Measurements from ENCODE around the gene PELI3. TPM values are rescaled to one million over a fixed set of nuclear protein-coding genes. Genes with fewer than 3 reads are reported as not detected.

PELI3 gene
- polyA plus RNA-seq, 1 experiment, result 8.0 TPM

DNA sequence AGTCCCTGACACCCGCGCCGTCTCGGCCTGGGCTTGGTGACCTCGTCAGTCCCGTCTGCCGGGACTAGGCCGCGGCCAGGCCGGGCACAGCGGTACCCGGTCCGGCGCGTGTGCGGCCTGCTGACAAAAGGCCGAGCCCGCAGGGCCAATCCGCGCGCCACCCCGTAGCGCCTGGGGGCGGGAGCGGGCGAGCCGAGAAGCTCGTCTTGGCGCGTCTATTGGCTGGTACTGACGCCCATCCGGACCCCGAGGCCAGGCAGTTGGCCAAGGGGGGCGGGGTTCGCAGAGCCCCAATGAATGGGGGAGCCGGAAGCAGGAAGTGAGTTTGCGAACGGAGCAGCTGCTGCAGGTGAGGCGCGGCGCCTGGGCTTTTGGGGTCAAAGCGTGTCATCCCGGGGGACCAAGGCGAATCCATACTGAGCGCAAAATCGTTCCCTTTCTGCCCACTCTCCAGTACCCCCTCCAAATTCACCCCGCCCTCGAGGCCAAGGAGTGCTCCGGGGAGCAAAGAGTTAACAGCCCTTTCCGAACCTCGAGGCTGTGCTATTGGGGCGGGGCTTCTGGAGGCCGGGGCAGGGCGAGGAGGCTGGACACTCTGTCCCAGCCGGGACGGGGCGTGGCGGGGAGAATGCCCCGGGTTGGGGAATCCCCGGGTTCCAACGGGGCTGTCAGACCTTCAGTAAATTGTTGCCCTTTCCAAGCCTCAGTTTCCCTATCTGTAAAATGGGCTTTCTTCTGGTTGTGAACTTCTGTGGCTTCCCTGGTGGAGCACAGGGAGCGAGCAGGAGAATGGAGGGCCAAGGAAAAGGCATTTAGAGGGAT, 13.6 kb downstream of the PELI3 start, which contains the start of gene DPP3:
Gene DPP3 (plus strand): TSS at position 318 of the 822 bp plus-strand sequence. CDS start 1,767 bp downstream, outside the sequence.
- H3K4me3 ChIP-seq (ENCODE audit: low read depth, low read length), result peak within 1 kb of the TSS; percentile 69
- DNase-seq (ENCODE audit: low read depth), result peak; percentile 77
- H3K27me3 ChIP-seq (ENCODE audit: control insufficient read depth, insufficient read depth, low read length), result no peaks in the 10 kb centered on the region
- TF ChIP-seq, protein P1, sequence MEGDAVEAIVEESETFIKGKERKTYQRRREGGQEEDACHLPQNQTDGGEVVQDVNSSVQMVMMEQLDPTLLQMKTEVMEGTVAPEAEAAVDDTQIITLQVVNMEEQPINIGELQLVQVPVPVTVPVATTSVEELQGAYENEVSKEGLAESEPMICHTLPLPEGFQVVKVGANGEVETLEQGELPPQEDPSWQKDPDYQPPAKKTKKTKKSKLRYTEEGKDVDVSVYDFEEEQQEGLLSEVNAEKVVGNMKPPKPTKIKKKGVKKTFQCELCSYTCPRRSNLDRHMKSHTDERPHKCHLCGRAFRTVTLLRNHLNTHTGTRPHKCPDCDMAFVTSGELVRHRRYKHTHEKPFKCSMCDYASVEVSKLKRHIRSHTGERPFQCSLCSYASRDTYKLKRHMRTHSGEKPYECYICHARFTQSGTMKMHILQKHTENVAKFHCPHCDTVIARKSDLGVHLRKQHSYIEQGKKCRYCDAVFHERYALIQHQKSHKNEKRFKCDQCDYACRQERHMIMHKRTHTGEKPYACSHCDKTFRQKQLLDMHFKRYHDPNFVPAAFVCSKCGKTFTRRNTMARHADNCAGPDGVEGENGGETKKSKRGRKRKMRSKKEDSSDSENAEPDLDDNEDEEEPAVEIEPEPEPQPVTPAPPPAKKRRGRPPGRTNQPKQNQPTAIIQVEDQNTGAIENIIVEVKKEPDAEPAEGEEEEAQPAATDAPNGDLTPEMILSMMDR (IDR thresholded peaks at IDR 0.05; ENCODE audit: insufficient read depth, low read depth, low read length), result no peak
- CTCF ChIA-PET, result interaction anchor here (0.6 to 2.8 kb wide), 8 partner anchors 10 to 198 kb away, joined by 3 to 18 read pairs (median 4); partner anchors contain the start of genes PELI3 and RBM4B
- POLR2A ChIA-PET, result interaction anchor here (0.6 to 0.7 kb wide), 2 partner anchors 14 to 59 kb away, joined by 3 to 7 read pairs; partner anchors contain the start of gene PELI3
- peaks cover 1% of the 10 kb centered on the region for H3K36me3 ChIP-seq (ENCODE audit: control insufficient read depth, insufficient read depth, low read length)

DNA sequence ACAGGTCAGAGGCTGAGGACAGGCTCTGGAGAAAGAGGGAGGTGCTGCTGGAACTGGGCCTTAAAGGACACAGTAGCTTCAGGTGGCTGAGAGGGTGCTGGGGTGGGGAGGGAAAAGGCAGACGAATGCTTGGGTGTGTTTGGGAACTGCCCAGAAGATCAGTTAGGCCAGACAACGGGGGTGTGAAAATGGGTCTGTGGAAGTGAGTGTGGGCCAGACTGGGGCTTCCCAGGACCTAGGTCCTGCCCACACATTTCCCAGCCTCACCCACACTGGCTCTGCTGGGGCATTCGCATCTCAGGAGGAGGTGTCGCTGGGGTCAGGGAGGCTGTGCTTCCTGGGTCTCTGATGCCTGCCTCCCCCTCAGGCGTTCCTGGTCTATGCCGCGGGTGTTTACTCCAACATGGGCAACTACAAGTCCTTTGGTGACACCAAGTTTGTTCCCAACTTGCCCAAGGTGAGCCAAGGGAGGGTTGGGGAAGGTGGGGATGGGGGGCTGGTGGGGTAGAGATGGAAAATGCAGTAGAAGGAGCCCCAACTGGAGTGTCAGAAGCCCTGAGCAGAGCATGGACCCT, 18.2 kb downstream of the PELI3 start:
- Histone ChIP-seq H3K4me3 (ENCODE audit: low read depth, low read length) (no peak overlapping the region), H3K36me3 (ENCODE audit: control insufficient read depth, insufficient read depth, low read length) (peaks cover 8% of the 10 kb centered on the region), H3K27me3 (ENCODE audit: control insufficient read depth, insufficient read depth, low read length) (no peaks in the 10 kb centered on the region)
- TF ChIP-seq, protein P1 (IDR thresholded peaks at IDR 0.05; ENCODE audit: insufficient read depth, low read depth, low read length), result no peak
- no peak for DNase-seq (ENCODE audit: low read depth)
- ChIA-PET POLR2A (no interaction called here), CTCF (no interaction called here)

- Histone ChIP-seq H3K4me3 (ENCODE audit: low read depth, low read length) (no peak overlapping the region), H3K36me3 (ENCODE audit: control insufficient read depth, insufficient read depth, low read length) (peaks cover 20% of the 10 kb centered on the region), H3K27me3 (ENCODE audit: control insufficient read depth, insufficient read depth, low read length) (no peaks in the 10 kb centered on the region)
- TF ChIP-seq, protein P1 (IDR thresholded peaks at IDR 0.05; ENCODE audit: insufficient read depth, low read depth, low read length), result no peak
- ChIA-PET CTCF (no interaction called here), POLR2A (no interaction called here)
- DNase-seq (ENCODE audit: low read depth), result no peak
Measured at GRCh38 chr11:66488957-66489356, 22.3 kb downstream of the PELI3 start.

- Histone ChIP-seq H3K27me3 (ENCODE audit: control insufficient read depth, insufficient read depth, low read length) (no peaks in the 10 kb centered on the region), H3K36me3 (ENCODE audit: control insufficient read depth, insufficient read depth, low read length) (peaks cover 21% of the 10 kb centered on the region), H3K4me3 (ENCODE audit: low read depth, low read length) (no peak overlapping the region)
- POLR2A ChIA-PET, result no interaction called here
- TF ChIP-seq, protein P1 (IDR thresholded peaks at IDR 0.05; ENCODE audit: insufficient read depth, low read depth, low read length), result no peak
- CTCF ChIA-PET, result interaction anchor here (1.2 to 1.4 kb wide), 2 partner anchors 81 to 189 kb away, joined by 3 read pairs; no protein-coding TSS in a partner anchor
- DNase-seq (ENCODE audit: low read depth), result no peak
Measured at GRCh38 chr11:66489636-66490035, 22.9 kb downstream of the PELI3 start.

DNA sequence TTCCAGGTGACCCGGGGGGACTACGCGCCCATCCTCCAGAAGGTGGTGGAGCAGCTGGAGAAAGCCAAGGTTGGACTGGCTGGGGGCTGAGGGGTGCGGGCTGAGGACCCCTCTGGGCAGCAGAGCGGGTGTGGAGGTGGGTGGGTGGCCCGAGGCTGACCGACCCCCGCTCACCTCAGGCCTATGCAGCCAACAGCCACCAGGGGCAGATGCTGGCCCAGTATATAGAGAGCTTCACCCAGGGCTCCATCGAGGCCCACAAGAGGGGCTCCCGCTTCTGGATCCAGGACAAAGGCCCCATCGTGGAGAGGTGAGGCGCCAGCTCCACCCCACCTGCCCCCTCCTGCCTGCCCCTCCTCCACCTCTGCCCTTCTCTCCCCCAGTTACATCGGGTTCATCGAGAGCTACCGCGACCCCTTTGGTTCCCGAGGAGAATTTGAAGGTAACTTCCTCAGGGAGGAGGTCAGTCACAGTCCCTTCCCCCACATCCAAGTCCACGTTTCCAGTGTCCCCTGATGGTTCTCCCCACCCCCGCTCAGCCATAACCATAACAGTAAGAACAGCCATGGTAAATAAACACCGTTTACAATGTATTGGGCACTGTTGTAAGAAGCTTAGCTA, 24.7 kb downstream of the PELI3 start:
- DNase-seq (ENCODE audit: low read depth), result no peak
- H3K36me3 ChIP-seq (ENCODE audit: control insufficient read depth, insufficient read depth, low read length), result peaks cover 23% of the 10 kb centered on the region
- POLR2A ChIA-PET, result no interaction called here
- CTCF ChIA-PET, result interaction anchor here (1.1 to 1.9 kb wide), 5 partner anchors 9 to 83 kb away, joined by 3 to 6 read pairs (median 4); no protein-coding TSS in a partner anchor
- H3K27me3 ChIP-seq (ENCODE audit: control insufficient read depth, insufficient read depth, low read length), result no peaks in the 10 kb centered on the region
- H3K4me3 ChIP-seq (ENCODE audit: low read depth, low read length), result no peak overlapping the region
- TF ChIP-seq, protein P1 (IDR thresholded peaks at IDR 0.05; ENCODE audit: insufficient read depth, low read depth, low read length), result peak; percentile 52

Data from BJ (cell line).